Esophagus squamous epithelium (tissue), 4 donors: ENCODE measurements around the gene MAPKAPK3.

Source experiments
- POLR2A ChIP-seq, 4 donors: fragments of 450-650 bp; IDR thresholded peaks; one replicate each; pipeline ENCODE4 v1.6.1; 2017; ENCODE audit warnings: antibody characterized with exemption in 4 of 4, mild to moderate bottlenecking in 4 of 4, moderate library complexity in 3 of 4
- TF ChIP-seq, protein P1 (sequence below), 6 experiments: fragments of 450-650 bp in 4 of 6; fragments of 200-600 bp in 2 of 6; sonication (generic) in 2 of 6; IDR thresholded peaks; one replicate each; pipeline ENCODE4 v1.5.1; 2016 to 2019; ENCODE audit warnings: antibody characterized with exemption in 6 of 6, mild to moderate bottlenecking in 4 of 6, moderate library complexity in 4 of 6

- TF ChIP-seq, protein P1, sequence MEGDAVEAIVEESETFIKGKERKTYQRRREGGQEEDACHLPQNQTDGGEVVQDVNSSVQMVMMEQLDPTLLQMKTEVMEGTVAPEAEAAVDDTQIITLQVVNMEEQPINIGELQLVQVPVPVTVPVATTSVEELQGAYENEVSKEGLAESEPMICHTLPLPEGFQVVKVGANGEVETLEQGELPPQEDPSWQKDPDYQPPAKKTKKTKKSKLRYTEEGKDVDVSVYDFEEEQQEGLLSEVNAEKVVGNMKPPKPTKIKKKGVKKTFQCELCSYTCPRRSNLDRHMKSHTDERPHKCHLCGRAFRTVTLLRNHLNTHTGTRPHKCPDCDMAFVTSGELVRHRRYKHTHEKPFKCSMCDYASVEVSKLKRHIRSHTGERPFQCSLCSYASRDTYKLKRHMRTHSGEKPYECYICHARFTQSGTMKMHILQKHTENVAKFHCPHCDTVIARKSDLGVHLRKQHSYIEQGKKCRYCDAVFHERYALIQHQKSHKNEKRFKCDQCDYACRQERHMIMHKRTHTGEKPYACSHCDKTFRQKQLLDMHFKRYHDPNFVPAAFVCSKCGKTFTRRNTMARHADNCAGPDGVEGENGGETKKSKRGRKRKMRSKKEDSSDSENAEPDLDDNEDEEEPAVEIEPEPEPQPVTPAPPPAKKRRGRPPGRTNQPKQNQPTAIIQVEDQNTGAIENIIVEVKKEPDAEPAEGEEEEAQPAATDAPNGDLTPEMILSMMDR (IDR thresholded peaks at IDR 0.05) = no peak
- no peak for TF ChIP-seq POLR2A (IDR thresholded peaks at IDR 0.05)
Measured at GRCh38 chr3:50666837-50667236, 49.9 kb downstream of the MAPKAPK3 start.
